Mesendoderm (in vitro differentiated cells): ENCODE measurements around the gene TSEN54.

Experiments
- DNase-seq: peaks from one replicate; pipeline ENCODE4 v3.0.0; 2013
- H2AK5ac ChIP-seq: 2 replicates; pipeline ENCODE4 v1.6.1; 2013; ENCODE audit warnings: low read length, inconsistent platforms
- H2BK120ac ChIP-seq: 2 replicates; pipeline ENCODE4 v1.6.1; 2013; ENCODE audit warnings: low read depth, mild to moderate bottlenecking, low read length, moderate library complexity, mixed read lengths
- H2BK15ac ChIP-seq: replicated peaks from 2 replicates; pipeline ENCODE4 v1.6.1; 2013; ENCODE audit warnings: low read depth, mild to moderate bottlenecking, moderate library complexity
- H2BK5ac ChIP-seq: 2 replicates; pipeline ENCODE4 v1.6.1; 2013; ENCODE audit warnings: low read length, inconsistent platforms
- H3K18ac ChIP-seq: 2 replicates; pipeline ENCODE4 v1.6.1; 2013; ENCODE audit warnings: mild to moderate bottlenecking, low read length, mixed read lengths
- H3K23ac ChIP-seq: one replicate; pipeline ENCODE4 v1.6.1; 2013; ENCODE audit warnings: low read length
- H3K27ac ChIP-seq: 2 replicates; pipeline ENCODE4 v1.5.1; 2013; ENCODE audit warnings: low read depth, mild to moderate bottlenecking, inconsistent platforms, low read length, moderate library complexity
- H3K27me3 ChIP-seq: 2 replicates; pipeline ENCODE4 v1.6.1; 2013; ENCODE audit warnings: low read length, control low read depth, mild to moderate bottlenecking, inconsistent platforms; ENCODE audit not compliant: insufficient read depth, poor library complexity
- H3K36me3 ChIP-seq: 2 replicates; pipeline ENCODE4 v1.6.1; 2013; ENCODE audit warnings: low read length, inconsistent platforms; ENCODE audit not compliant: control insufficient read depth, insufficient read depth
- H3K4ac ChIP-seq: one replicate; pipeline ENCODE4 v1.6.1; 2013; ENCODE audit warnings: low read depth, mild to moderate bottlenecking, low read length, moderate library complexity
- H3K4me1 ChIP-seq: 2 replicates; pipeline ENCODE4 v1.6.1; 2013; ENCODE audit warnings: low read depth, low read length, inconsistent platforms; ENCODE audit not compliant: control insufficient read depth
- H3K4me2 ChIP-seq: 2 replicates; pipeline ENCODE4 v1.6.1; 2013; ENCODE audit warnings: low read length
- H3K4me3 ChIP-seq: 2 replicates; pipeline ENCODE4 v1.5.1; 2013; ENCODE audit warnings: mild to moderate bottlenecking, low read length
- H3K56ac ChIP-seq: one replicate; pipeline ENCODE4 v1.6.1; 2013; ENCODE audit warnings: low read length
- H3K79me1 ChIP-seq: 2 replicates; pipeline ENCODE4 v1.6.1; 2013; ENCODE audit warnings: low read length, inconsistent platforms
- H3K79me2 ChIP-seq: 2 replicates; pipeline ENCODE4 v1.6.1; 2013; ENCODE audit warnings: mild to moderate bottlenecking, low read length; ENCODE audit not compliant: control insufficient read depth, insufficient read depth
- H3K9ac ChIP-seq: 2 replicates; pipeline ENCODE4 v1.6.1; 2013; ENCODE audit warnings: low read length, inconsistent platforms
- H4K5ac ChIP-seq: one replicate; pipeline ENCODE4 v1.6.1; 2013; ENCODE audit warnings: low read length
- H4K8ac ChIP-seq: one replicate; pipeline ENCODE4 v1.6.1; 2013; ENCODE audit warnings: low read depth, mild to moderate bottlenecking, control low read depth, low read length, moderate library complexity
- WGBS: extraction: QIAGEN DNeasy Blood & Tissue Kit; methylation state at CpG from one replicate; pipeline ENCODE4 v1.1.7; 2013; ENCODE audit warnings: low lambda C conversion rate, missing lambda C conversion rate; ENCODE audit not compliant: insufficient coverage; ENCODE audit errors: extremely low coverage; 5-methylcytosine and 5-hydroxymethylcytosine counted together

The TSEN54 gene

DNA sequence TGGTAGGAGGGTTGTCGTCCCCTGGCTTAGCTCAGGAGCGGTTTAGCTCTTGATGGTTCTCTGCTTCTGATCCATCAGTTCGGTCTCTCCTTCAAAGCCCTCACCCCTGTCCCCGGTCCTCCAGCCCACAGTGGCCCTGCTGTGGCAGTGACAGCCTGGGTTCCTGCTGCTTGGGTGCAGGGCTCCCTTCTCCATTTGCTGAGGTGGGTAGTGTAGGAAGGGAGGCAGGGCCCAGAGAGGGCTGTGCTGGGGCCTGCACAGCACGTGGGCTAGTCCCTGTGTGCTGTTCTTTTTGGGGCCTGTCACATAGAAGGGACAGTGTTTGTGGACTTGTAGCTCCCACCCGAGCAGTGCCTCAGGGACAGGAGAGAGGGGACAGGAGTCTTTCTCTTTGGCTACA is 41.6 kb upstream of the TSEN54 start:
- no peaks in the 10 kb centered on the region for H3K4me1 ChIP-seq
- no peak overlapping the region for H3K18ac ChIP-seq
- H2AK5ac ChIP-seq = no peak overlapping the region
- H3K56ac ChIP-seq = no peak overlapping the region
- no peak overlapping the region for H3K27ac ChIP-seq
- no peak overlapping the region for H2BK5ac ChIP-seq
- no peak overlapping the region for H4K5ac ChIP-seq
- H3K4ac ChIP-seq = no peak overlapping the region
- no peak overlapping the region for H3K23ac ChIP-seq
- H3K79me2 ChIP-seq = no peaks in the 10 kb centered on the region
- no peak overlapping the region for H3K4me3 ChIP-seq
- no peaks in the 10 kb centered on the region for H3K36me3 ChIP-seq
- no peak for DNase-seq
- no peak overlapping the region for H3K9ac ChIP-seq
- H3K27me3 ChIP-seq = no peaks in the 10 kb centered on the region
- H3K79me1 ChIP-seq = no peaks in the 10 kb centered on the region
- H2BK120ac ChIP-seq = no peak overlapping the region
- WGBS = no CpG with 5 or more reads among the region's 6 CpGs
- H4K8ac ChIP-seq = no peak overlapping the region
- H2BK15ac ChIP-seq = no peak overlapping the region
- H3K4me2 ChIP-seq = no peak overlapping the region

DNA sequence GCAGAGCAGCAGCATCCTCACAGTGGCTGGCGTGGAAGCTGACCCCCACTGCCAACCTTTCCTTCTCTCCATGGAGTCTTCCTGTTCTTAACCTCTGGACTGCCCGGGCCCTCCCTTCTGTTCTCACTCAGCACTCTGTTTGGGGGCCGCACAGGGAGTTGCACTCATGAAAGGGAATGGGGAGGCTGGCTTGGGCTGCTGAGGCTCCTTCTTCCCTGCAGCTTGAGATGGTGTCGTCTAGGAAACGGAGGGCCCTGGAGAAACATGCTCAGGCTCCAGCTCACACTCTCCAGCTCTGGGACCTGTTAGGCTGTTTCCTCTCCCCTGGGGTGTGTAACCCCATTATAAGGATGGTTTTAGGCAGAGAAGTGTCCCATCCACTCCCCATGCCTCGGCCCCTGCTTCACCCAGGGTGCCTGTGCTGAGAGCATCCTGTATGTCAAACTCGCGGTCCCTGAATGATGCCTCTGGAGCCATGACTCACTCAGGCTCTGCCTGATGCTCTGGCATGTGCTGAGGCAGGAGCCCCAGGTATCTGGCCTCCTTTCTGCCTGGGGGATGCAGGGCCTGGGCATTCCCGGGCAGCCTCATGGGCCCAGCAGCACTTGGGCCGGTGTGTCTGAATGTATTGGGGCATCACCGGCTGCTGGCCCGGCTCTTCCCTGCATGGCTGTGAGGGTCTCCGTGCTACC is 41.0 kb upstream of the TSEN54 start:
- no peak overlapping the region for H3K56ac ChIP-seq
- no peak overlapping the region for H3K23ac ChIP-seq
- H2BK15ac ChIP-seq = no peak overlapping the region
- no peaks in the 10 kb centered on the region for H3K4me1 ChIP-seq
- H3K79me2 ChIP-seq = no peaks in the 10 kb centered on the region
- H3K4ac ChIP-seq = no peak overlapping the region
- no peak overlapping the region for H2BK120ac ChIP-seq
- H3K36me3 ChIP-seq = no peaks in the 10 kb centered on the region
- no peak overlapping the region for H3K27ac ChIP-seq
- no peak overlapping the region for H2AK5ac ChIP-seq
- no peaks in the 10 kb centered on the region for H3K27me3 ChIP-seq
- H3K4me2 ChIP-seq = no peak overlapping the region
- H2BK5ac ChIP-seq = no peak overlapping the region
- no CpG with 5 or more reads among the region's 13 CpGs for WGBS
- H4K5ac ChIP-seq = no peak overlapping the region
- DNase-seq = no peak
- H3K18ac ChIP-seq = no peak overlapping the region
- no peak overlapping the region for H4K8ac ChIP-seq
- H3K79me1 ChIP-seq = no peaks in the 10 kb centered on the region
- no peak overlapping the region for H3K9ac ChIP-seq
- no peak overlapping the region for H3K4me3 ChIP-seq

DNA sequence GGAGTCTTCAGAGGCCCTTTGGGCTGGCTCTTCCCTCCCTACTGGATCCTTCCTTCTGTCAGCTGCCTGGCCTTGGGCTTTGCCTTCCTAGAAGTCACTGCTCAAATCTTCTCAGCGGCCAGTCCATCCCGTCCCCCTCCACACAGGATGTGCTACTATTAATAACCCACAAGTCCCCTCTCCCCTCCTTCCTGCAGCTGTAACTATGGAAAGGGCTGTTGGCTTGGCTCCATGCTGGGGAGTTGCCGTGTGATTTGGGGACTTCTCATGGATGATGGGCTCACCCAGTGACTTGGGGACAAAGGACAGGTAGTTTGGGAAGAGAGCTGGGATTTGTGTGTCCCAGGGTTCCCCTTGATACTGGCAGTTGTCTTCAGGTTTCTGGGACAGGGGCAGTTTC is 40.5 kb upstream of the TSEN54 start:
- Histone ChIP-seq H3K79me1 (no peaks in the 10 kb centered on the region), H3K4me3 (no peak overlapping the region), H3K27me3 (no peaks in the 10 kb centered on the region), H2BK15ac (no peak overlapping the region), H3K4me1 (no peaks in the 10 kb centered on the region), H3K18ac (no peak overlapping the region), H3K27ac (no peak overlapping the region), H3K9ac (no peak overlapping the region), H2BK5ac (no peak overlapping the region), H3K56ac (no peak overlapping the region), H2AK5ac (no peak overlapping the region), H3K23ac (no peak overlapping the region), H3K4me2 (no peak overlapping the region), H3K36me3 (no peaks in the 10 kb centered on the region), H4K5ac (no peak overlapping the region), H3K4ac (no peak overlapping the region), H2BK120ac (no peak overlapping the region), H4K8ac (no peak overlapping the region), H3K79me2 (no peaks in the 10 kb centered on the region)
- no peak for DNase-seq
- no CpG with 5 or more reads among the region's 3 CpGs for WGBS

DNA sequence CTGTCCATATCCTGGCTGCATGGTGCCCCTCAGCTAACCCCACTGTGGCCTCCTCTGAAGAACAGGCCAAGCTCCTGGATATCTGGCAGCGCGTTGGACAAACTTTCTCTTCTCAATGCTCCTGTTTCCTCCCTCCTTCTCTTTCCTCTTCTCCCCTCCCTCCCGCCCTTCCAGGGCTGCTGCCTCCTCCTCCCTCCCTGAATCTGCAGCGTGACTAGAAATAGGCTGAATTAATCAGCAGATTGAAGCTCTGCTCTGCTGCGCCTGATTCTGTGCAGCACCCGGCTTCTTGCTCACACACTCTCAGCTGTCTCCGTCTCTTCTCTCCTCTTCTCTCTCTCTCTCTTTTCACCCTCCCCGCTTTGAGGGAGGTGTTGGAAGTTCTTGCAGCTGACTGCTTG is 40.1 kb upstream of the TSEN54 start:
- no peak overlapping the region for H4K8ac ChIP-seq
- no peak overlapping the region for H3K27ac ChIP-seq
- H2BK15ac ChIP-seq = no peak overlapping the region
- no peak overlapping the region for H3K4me3 ChIP-seq
- H3K23ac ChIP-seq = no peak overlapping the region
- no peak overlapping the region for H3K9ac ChIP-seq
- no peak overlapping the region for H3K18ac ChIP-seq
- no peaks in the 10 kb centered on the region for H3K36me3 ChIP-seq
- no peaks in the 10 kb centered on the region for H3K4me1 ChIP-seq
- H2BK5ac ChIP-seq = no peak overlapping the region
- no peak overlapping the region for H3K4ac ChIP-seq
- no peak overlapping the region for H2AK5ac ChIP-seq
- no peak overlapping the region for H3K56ac ChIP-seq
- no peaks in the 10 kb centered on the region for H3K79me2 ChIP-seq
- no peaks in the 10 kb centered on the region for H3K27me3 ChIP-seq
- DNase-seq = no peak
- no peaks in the 10 kb centered on the region for H3K79me1 ChIP-seq
- no CpG with 5 or more reads among the region's 8 CpGs for WGBS
- no peak overlapping the region for H2BK120ac ChIP-seq
- no peak overlapping the region for H3K4me2 ChIP-seq
- H4K5ac ChIP-seq = no peak overlapping the region

DNA sequence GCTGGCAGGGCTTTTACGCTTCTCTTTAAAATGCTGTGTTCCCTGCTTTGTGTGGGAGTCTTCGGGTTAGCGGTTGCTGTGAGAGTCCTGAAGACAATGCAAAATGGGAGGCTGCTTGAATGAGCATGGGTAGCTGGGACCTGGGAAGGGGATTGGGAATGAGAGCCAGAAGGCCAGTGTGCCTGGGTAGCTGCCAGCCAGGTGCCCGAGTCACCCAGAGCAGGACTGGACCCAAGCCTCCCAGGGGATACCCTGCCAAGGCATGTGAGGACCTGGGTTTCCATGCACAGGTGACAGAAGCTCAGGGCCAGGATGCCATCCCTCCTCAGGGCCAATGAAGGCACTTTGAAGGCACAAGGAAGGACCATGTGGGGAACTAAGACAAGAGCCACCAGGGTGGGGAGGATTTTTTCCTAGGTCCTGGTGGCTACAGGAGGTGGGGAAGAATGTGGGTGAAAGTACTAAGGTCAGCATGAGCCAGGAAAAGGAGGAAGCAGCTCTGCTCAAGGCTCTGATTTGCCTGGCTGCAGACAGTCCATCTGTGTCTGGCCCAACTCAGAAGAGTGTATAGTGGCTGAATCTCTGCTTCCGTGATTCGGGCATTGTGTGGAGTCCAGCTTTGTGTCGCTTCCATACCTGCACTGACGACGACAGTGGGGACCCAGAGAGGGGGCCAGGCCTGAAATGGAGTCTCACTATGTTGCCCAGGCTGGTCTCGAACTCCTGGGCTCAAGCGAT is 39.4 kb upstream of the TSEN54 start:
- no peak overlapping the region for H3K4ac ChIP-seq
- H3K56ac ChIP-seq = no peak overlapping the region
- H3K4me3 ChIP-seq = no peak overlapping the region
- H2BK120ac ChIP-seq = no peak overlapping the region
- DNase-seq = no peak
- no peaks in the 10 kb centered on the region for H3K27me3 ChIP-seq
- H3K27ac ChIP-seq = no peak overlapping the region
- no peak overlapping the region for H3K9ac ChIP-seq
- peaks cover 3% of the 10 kb centered on the region for H3K4me1 ChIP-seq
- no peak overlapping the region for H3K4me2 ChIP-seq
- H3K23ac ChIP-seq = no peak overlapping the region
- no peak overlapping the region for H4K8ac ChIP-seq
- H2BK5ac ChIP-seq = no peak overlapping the region
- H3K79me2 ChIP-seq = no peaks in the 10 kb centered on the region
- H3K36me3 ChIP-seq = no peaks in the 10 kb centered on the region
- H3K18ac ChIP-seq = no peak overlapping the region
- H2BK15ac ChIP-seq = no peak overlapping the region
- H4K5ac ChIP-seq = no peak overlapping the region
- H2AK5ac ChIP-seq = no peak overlapping the region
- no peaks in the 10 kb centered on the region for H3K79me1 ChIP-seq
- WGBS = no CpG with 5 or more reads among the region's 11 CpGs
